SIG-M5 treated with dmso at 0.1 percent for 504 hours (cell line): ENCODE data around the gene HPSE2.

Experiments used
- DNase-seq: peaks from one replicate; lab custom pipeline; 2025; ENCODE audit not compliant: unreplicated experiment; lab: John Stamatoyannopoulos, UW

HPSE2 gene

DNA sequence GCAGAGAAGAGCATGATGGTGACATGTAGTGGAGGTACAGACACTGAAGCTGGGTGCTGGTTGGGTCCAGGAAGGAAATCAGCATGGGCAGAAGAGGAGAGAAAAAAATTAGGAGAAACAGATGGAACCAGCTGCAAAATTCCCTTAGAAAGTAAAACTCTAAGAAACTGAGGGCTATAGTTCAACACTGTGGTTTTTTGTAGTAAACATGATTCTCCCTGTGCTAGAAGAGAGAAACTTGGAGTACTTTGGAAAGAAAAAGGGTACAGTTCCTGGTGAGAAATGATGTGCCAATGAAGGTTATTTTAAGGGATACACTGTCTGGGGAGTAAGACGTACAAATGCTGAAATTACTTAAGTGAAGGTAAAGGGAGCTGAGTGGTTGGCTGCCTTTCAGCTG is 607.4 kb downstream of the HPSE2 start:
- DNase-seq, result no peak

DNA sequence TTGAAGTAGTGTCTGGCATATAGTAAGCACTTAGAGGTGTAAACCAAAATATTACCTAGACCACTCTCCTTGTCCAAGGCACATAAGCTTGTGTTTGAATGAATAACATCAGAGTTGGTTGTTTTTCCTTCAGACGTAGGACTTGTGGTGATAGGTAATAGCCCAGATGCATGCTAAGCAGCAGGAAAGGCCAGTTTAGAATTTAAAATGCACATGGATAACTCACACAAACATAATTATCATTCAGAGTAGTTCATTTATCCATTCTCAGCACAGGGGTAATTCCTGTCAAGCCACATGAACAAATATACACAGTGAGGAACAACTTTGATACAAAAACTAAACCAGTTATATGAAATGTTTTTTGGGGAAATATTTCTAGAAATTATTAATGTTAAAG is 607.9 kb downstream of the HPSE2 start:
- DNase-seq, result no peak

DNA sequence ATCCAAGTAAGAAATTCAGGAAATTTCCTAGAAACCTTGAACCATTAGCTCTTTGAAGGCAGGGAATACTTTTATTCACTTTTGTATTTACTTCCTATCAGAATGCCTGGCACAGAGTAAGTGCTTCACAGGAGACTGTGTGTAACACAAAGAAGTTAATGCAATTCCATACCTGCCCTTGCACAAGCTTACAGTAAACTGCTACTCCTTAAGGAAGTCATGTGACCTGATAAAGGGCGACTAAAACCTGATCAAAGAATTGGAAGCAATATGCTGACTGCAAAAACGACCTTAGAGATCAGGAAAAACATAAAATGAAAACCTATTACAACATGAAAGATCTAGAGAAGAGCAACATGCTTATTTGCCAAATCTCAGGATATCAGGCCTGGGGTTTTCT is 610.7 kb downstream of the HPSE2 start:
- DNase-seq, result no peak

DNA sequence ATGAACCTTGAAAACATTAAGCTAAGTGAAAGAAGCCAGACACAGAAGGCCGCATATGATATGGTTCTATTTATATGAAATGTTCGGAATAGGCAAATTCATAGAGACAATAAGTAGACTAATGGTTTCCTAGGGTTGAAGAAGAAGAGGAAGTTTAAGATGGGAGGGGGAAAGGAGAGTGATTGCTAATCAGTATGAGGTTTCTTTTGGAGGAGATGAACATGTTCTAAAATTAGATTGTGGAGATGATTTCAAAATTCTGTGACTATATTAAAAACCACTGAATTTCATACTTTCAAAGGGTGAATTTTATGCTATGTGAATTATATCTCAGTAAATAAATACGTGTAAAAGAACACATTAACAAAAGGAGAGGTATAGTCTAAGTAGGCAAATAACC is 612.5 kb downstream of the HPSE2 start:
- peak; percentile 39 for DNase-seq

DNA sequence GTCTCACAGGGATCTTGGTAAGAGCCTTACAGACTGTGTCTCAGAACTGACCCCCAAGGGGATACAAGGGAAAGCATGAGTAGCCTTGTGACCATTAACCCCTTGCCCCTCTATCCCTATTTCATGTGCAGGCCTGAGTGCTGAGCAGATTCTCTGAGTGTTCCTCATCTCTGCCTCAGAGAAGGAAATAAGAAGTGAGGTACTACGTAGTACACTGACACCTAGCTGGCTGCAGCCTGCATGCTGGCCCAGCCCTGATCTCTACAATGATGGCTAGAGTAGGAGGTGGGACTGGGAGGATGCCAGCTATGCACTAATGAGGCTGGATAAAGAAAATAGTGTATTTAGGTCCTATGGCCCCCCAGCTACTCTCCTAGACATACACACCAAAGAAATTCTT is 614.0 kb downstream of the HPSE2 start:
- DNase-seq, result no peak

DNA sequence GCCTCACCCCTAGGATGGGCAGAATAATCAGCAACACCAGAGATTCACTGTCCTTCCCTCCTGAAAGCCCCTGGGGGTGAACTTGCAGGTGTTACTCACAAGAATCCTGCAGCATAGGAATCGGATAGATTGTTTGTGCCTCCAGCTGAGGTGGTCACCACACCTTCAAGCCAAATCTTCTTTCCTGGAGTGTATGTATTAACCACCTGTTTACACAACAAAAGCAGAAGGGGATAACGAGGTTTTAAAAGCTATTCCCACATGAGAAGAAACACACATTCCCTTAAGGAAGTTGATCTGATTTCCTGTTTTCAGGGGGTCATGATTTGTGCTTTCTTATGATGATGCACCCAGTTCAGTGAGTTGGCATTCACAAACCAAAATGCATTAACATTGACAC is 615.1 kb downstream of the HPSE2 start:
- DNase-seq, result no peak

DNA sequence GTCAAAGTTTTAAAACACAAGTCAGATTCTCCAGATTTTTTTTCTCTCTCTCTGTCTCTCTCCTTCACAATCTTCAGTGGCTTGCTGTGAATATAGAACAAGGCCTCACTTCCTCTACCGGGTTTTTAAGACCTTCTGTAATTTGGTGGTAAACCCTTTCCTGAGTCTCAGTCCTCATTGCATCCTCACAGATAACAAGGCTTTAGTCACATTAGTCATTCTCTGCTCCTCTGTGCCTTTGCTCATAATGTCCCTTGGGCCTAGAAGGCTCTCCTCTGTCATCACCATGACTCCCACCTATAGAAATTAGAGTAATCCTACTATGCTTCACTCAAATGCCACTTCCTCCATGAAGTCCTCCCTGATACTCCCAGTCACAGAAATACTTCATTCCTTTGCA is 616.2 kb downstream of the HPSE2 start:
- DNase-seq, result peak; percentile 15

DNA sequence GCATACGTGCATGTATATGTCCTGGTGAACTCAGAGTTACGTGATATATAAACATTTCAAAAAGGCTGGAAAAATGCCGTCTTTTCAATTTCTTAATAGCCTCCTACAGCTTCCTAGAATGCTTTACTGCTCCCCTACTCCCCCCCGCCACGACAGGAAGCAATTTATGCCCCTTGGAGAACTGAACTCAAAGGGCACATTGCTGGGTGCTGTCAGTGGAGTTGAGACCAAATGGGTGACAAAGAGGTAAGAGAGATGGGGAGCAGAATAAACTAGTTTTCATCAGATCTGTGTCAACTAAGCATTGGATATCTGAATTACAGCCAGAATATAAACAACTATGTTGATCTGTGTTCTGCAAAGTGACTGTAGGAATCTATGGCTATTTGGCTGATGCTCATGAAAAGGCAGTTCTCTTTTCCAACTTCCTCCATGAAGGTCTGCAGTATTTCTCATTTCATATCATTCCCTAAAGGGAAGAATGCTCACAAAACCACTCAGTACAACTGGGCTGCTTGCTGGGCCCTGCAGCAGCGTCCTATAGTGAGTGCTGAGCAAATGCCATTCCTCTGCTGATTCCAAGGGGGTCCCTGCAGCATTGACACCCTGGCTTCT is 617.6 kb downstream of the HPSE2 start:
- DNase-seq, result no peak

DNA sequence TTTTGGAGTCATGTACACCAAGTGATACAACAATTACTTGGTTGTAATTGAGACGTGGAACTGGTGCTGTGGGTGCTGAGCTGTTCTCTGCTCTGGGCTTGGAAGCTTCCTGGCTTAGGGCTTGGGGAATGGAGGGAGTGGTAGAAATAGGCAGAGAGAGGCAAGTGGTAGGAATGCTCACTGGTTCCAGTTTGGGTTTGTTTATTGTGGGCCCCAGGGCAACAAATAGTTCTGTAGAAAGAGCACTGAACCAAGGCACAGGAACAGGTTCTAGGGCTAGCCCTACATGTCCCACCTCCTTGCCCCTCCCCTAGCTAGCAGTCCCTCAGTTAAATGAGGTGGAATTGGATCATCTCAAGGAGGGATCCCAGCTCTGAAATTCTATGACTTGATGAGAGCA is 622.2 kb downstream of the HPSE2 start:
- DNase-seq, result no peak

DNA sequence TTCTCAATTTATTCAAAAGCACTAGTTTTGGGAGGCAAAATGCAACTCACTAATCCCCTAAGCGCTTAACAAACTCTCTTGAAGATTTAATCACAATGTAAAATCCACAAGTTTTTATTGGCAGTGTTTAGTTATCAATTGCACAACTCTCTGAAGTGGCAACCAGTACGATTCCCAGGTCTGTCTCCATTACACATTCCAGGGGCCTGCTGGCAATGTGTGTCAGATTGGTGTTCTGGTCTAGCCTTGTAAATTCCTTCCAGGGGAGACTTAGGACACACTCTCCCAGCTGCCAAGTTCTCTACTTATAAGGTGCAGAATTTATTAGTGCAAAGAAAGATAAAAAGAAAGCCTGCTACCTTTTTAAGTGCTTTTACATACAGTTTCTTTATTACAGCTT is 624.2 kb downstream of the HPSE2 start:
- DNase-seq, result no peak

DNA sequence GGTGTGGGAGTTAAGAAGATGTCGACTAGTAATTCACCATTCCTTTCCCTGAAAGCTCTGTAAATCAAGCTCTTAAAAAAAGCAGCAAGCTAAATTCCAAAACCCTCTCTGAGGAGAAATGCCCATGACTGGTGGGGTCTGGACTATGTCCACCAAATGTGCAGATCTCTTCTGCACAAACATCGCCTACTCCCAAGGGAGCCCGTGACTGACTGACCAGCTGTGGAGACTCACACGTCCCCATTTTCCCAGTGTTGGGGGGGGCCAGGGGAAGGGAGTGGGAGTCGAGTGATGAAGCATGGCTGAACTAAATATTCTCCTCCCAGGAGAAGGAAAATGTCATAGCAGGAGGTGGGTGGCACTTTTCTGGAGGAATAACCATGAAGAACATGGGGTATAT is 624.8 kb downstream of the HPSE2 start:
- DNase-seq, result no peak

DNA sequence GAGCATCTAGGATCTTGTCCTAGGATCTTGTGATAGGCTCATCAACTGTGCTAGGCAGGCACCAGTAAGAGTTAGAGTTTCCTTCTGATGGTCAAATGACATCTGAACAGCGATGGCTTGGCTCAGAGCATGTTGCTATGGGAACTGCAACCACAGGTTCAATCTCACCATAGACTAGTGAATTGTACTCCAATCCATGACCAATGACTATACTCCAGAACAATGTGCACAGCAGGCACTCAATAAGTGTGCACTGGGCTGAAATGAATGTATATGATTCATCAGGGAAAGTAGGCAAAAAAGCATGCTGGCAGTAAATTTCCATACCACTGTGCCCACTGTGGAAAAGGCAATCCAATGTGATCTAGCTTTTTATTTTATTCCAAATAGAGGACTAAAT is 625.4 kb downstream of the HPSE2 start:
- no peak for DNase-seq

DNA sequence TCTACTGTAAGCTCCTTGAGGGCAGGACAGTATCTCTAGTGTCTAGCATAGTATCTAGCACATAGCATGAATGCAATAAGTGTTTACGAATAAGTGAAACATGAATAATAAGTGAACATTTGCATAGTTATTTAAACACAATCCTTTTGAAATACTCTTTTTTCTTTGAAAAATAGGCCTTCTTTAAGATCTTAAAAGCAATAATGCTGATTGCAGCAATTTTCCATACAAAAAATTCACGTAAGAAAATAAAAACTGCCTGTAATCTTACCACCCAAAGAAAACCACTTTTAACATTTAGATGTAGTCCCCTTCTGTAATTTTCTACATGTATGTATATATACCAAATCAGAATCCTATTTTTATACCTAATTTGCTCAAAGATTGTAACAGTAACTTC is 626.4 kb downstream of the HPSE2 start:
- DNase-seq, result no peak

DNA sequence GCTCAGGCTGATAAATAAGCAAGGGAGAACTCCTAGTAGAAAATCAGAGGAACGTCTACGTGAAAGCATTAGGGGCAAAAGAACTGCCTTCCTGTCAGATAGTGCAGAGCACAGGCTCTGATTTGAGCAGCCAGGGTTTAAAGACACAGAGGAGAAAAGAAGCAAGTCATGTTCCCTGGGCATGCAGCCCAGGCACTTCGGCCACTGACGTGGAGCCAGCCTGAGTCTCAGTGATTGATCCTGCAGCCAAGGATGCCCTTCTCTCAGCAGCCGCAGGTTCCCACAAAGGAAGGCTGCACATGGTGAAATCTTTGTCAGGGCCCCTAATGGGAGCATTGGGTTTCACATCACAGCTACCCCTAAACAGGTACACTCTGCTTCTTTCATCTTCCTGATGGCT is 627.2 kb downstream of the HPSE2 start:
- DNase-seq, result no peak

DNA sequence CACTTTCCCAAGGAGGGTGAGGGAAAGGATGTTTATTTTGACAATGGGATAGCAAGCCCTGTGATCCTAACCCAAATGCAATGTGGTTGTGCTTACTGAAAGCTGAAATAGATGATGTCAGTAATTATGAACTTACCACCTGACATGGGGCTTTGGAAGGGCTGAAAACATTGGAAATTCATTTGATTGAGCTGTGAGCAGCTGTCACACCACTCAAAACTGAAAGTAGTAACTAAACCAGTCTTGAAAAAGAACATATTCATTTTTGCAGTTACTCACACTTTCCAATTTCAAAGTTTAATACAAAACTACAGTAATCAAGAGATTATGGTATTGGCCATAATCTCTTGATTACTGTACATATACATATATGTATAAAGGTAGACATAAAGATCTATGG is 633.4 kb downstream of the HPSE2 start:
- DNase-seq, result no peak

DNA sequence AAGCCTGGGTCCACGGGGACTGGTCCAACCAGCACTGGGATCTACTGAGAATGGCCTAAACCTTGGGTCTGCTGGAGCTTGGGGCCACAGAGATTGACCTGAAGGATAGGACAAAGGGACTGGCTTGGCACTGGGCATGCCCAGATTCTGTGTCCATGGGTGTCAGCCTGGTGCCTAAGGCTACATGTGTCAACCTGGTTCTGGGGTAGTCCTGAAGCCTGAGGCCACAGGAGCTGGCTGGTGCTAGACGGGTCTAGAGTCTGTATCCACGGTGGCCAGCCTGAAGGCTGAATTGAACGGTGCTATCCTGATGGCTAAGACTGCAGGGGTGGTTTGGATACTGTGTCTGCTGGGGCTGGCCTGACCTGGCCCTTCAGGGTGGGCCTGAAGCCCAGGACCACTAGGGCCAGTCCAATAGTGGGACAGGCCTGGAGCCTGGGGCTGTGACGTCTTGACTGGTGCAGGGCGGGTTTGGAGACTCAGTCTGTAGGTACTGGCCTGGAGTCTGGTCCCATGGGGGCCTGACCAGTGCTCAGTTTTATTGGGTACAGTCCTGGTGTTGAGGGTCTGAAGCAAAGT is 636.5 kb downstream of the HPSE2 start:
- DNase-seq, result no peak

DNA sequence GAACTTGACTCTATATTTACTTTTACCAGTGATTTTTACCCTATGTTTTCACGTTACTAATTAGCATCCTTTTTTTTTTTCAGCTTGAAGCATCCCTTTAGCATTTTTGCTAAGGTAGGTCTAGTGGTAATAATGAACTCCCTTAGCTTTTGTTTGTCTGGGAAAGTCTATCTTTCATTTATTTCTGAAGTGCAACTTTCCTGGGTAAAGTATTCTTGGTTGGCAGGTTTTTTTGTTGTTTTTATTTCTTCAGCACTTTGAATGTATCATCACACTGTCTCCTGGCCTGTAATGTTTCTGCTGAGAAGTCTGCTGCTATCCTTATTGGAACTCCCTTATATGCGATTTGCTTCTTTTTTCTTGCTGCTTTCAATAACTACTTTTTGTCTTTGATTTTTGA is 639.2 kb downstream of the HPSE2 start:
- no peak for DNase-seq

DNA sequence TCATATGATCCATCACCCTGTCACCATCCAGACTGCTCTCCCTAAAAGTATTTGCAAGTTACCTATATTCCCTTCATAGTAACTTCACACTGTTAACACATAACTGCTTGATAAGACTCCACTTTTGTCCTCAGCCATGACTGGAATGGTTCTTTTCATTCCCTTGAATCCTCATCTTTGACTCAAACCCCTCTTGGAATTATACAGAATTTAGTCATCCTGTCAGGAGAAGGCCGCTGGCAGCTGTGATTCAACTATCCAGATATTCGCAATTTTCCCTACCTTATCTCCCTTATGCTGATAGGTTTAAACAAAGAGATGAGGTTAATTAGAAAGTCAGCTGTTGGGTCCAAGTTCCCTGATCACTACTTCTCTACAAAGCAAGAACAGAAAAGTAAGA is 646.0 kb downstream of the HPSE2 start:
- DNase-seq, result no peak

DNA sequence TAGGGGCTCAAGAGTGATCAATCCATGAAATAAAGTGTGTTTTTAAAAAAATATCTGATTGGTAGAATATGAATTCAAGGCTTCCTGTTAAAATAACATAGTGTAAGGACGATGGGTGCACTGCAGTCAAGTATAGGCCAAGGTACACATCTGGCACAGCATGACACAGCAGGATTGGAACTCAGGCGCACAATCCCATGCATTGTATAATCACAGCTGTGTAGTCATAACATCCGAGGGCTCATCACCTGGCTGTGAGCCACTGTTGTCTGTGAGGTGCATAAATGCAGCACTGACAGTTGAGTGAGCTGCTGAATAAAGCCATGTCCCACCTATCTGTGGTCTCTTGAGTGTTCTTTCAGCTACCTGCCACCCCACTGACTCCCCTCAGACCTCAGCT is 646.6 kb downstream of the HPSE2 start:
- no peak for DNase-seq

DNA sequence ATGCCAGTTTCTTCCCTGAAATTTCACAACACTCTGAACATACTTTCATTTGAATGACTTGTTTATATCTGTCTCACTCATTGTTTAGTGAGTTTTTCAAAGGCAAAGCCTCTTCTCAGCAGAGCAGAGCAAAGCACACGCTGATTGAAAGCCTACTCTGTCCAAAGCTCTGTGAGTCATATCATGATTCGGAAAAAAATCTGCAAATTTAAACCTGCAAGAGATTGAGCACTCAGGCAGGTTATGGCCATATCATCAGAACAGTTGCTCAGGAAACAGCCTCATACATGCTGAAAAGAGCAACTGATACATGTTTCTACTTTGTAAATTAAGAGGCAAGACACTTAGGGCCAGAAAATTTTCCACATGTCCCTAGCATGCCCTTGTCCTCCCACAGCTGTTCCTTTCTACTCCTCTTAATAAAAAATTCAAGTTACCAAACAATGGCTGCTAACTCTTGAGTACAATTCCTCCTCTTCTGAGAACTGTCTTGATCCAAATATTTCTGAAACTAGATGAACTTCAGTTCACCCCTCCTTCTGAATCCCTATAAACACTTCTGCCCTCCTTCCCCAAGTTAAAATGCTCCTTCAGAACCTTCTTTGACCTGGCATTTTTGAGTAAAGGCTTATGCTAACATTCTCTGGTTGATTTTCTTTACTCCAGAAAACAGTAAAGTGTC is 648.4 kb downstream of the HPSE2 start:
- DNase-seq, result no peak

DNA sequence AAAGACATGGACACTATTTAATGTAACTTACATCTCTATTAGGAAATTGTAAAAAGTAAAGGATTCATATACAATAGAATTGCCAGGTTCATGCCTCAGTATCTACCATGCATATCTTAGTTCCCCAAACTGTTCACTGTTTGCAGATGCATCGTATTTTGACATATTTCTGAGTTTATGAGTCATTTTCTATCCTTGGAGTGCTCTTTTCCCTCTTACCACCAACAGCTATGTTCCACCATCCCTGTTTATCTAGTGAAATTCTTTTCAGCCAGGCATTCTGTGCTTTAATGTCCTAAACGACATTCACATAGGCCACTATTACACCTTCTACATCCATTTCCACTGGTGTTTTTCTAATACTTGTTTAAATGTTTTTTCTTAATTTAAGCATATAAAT is 649.6 kb downstream of the HPSE2 start:
- DNase-seq, result no peak

DNA sequence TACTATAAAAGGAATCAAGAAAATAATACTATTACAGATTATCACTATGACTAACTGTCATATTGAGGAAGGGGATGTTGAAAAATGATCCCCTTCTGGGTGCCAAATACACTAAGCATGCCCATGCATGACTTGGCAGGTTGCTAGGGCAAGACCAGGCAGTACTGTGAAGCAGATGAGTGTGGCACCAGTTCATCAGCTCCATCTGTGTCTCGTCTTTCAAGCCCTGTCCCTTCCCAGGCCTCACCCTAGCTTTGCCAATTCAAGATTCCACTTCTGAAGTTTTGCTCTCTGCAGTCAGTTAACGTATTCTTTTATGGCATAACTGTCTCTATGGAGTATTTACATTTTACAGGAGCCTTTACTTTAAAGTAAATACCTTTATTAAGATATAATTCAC is 653.3 kb downstream of the HPSE2 start:
- DNase-seq, result no peak

DNA sequence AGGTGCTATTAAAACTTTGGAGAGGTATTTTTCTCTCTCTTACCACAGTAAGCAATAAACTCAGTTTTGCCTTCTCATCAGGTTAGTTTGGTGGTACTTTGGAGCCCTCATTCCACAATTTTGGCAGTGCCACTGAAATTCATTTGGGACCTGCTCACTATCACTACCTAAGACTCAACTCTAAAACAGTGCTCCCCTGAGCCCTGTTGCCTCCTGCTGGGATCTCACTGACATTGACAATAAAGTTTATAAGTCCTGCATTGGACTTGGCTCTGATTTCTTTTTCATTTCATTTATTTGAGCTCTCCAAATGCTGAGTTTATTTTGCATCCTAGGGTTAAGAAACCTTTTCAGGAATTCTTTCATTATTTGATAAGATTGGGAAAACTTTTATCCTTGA is 658.1 kb downstream of the HPSE2 start:
- DNase-seq, result no peak
